HepG2 (cell line): Measurements from ENCODE around the gene BSG. TPM values are rescaled to one million over a fixed set of nuclear protein-coding genes. Genes with fewer than 3 reads are reported as not detected.
A peak's percentile ranks its signal among the peaks of the same experiment; 100 is the strongest.

Source experiments
- AHDC1 ChIP-seq: sonication (generic); formaldehyde crosslinking; IDR thresholded peaks from 2 replicates; pipeline ENCODE4 v1.5.1; 2020; ENCODE audit warnings: mild to moderate bottlenecking, missing genetic modification reagents, borderline replicate concordance
- CREM ChIP-seq, 2 experiments: sonication (generic) in 1 of 2; formaldehyde crosslinking in 1 of 2; IDR thresholded peaks; 2 replicates each; pipeline versions ENCODE4 v1.4.0 to v1.6.1; 2016 to 2020; ENCODE audit warnings: antibody characterized with exemption in 1 of 2, mild to moderate bottlenecking in 1 of 2, missing genetic modification reagents in 1 of 2
- KDM1A ChIP-seq: IDR thresholded peaks from 2 replicates; pipeline ENCODE4 v1.6.1; 2016; ENCODE audit warnings: missing compliant biosample characterization
- KDM3A ChIP-seq: IDR thresholded peaks from 2 replicates; pipeline ENCODE4 v1.6.1; 2018; ENCODE audit warnings: low read depth, missing compliant biosample characterization
- MZF1 ChIP-seq: sonication (generic); formaldehyde crosslinking; IDR thresholded peaks from 2 replicates; pipeline ENCODE4 v1.8.1; 2023; ENCODE audit warnings: mild to moderate bottlenecking, missing genetic modification reagents, borderline replicate concordance
- PHF5A ChIP-seq: IDR thresholded peaks from one replicate; pipeline ENCODE4 v1.6.1; 2018; ENCODE audit warnings: low read depth, missing genetic modification reagents; ENCODE audit not compliant: unreplicated experiment
- TAF1 ChIP-seq: sonication (generic); formaldehyde crosslinking; IDR thresholded peaks from 2 replicates; pipeline ENCODE4 v1.4.0; 2020; ENCODE audit warnings: missing genetic modification reagents
- ZNF44 ChIP-seq: sonication (generic); formaldehyde crosslinking; IDR thresholded peaks from 2 replicates; pipeline ENCODE4 v1.5.1; 2020; ENCODE audit warnings: mild to moderate bottlenecking, missing genetic modification reagents
- ZNF510 ChIP-seq: sonication (generic); formaldehyde crosslinking; IDR thresholded peaks from 2 replicates; pipeline ENCODE4 v1.4.0; 2020; ENCODE audit warnings: low read depth, mild to moderate bottlenecking, missing genetic modification reagents
- ZNF557 ChIP-seq: sonication (generic); formaldehyde crosslinking; IDR thresholded peaks from 2 replicates; pipeline ENCODE4 v1.4.0; 2020; ENCODE audit warnings: missing genetic modification reagents
- ZNF569 ChIP-seq: sonication (generic); formaldehyde crosslinking; IDR thresholded peaks from 2 replicates; pipeline ENCODE4 v1.5.0; 2020; ENCODE audit warnings: mild to moderate bottlenecking, missing genetic modification reagents, moderate library complexity, borderline replicate concordance
- ZNF773 ChIP-seq: sonication (generic); formaldehyde crosslinking; IDR thresholded peaks from 2 replicates; pipeline ENCODE4 v1.4.0; 2020; ENCODE audit warnings: missing genetic modification reagents, borderline replicate concordance
- polyA plus RNA-seq, 8 experiments: library from polyadenylated mRNA; depleted of rRNA in 3 of 8; stranded (reverse) in 7 of 8; unstranded in 1 of 8; fragments of >200 nt; fragmentation: Illumina TruSeq in 4 of 8; extraction: Trizol in 4 of 8; gene quantifications; 2 replicates each; pipeline versions ENCODE4 v1.2.1 to v1.2.3, GENCODE V29; 2011 to 2016; ENCODE audit warnings: low read depth in 4 of 8, missing spikeins in 1 of 8, mixed read lengths in 1 of 8; ENCODE audit not compliant: insufficient read depth in 1 of 8
- total RNA-seq, 5 experiments: library from RNA; depleted of rRNA; stranded (reverse); fragments of >200 nt; fragmentation: Illumina TruSeq; extraction: Trizol; gene quantifications; 2 replicates each; pipeline ENCODE4 v1.2.3, GENCODE V29; 2016; ENCODE audit warnings: low read depth in 1 of 5
- TF ChIP-seq, protein P1 (sequence below): IDR thresholded peaks from 2 replicates; pipeline ENCODE4 v1.6.1; 2016; ENCODE audit warnings: control low read depth
- TF ChIP-seq, protein P2 (sequence below): sonication (generic); formaldehyde crosslinking; IDR thresholded peaks from 2 replicates; pipeline ENCODE4 v1.4.0; 2020; ENCODE audit warnings: missing genetic modification reagents
- TF ChIP-seq, protein P3 (sequence below): sonication (generic); formaldehyde crosslinking; IDR thresholded peaks from 2 replicates; pipeline ENCODE4 v1.4.0; 2020; ENCODE audit warnings: mild to moderate bottlenecking, missing genetic modification reagents

BSG gene
- total and polyA plus RNA-seq, 2 of the 13 experiments (the other 11 are each of a cell fraction or from before 2014, with no cell fraction given) = 309 to 754 TPM

DNA sequence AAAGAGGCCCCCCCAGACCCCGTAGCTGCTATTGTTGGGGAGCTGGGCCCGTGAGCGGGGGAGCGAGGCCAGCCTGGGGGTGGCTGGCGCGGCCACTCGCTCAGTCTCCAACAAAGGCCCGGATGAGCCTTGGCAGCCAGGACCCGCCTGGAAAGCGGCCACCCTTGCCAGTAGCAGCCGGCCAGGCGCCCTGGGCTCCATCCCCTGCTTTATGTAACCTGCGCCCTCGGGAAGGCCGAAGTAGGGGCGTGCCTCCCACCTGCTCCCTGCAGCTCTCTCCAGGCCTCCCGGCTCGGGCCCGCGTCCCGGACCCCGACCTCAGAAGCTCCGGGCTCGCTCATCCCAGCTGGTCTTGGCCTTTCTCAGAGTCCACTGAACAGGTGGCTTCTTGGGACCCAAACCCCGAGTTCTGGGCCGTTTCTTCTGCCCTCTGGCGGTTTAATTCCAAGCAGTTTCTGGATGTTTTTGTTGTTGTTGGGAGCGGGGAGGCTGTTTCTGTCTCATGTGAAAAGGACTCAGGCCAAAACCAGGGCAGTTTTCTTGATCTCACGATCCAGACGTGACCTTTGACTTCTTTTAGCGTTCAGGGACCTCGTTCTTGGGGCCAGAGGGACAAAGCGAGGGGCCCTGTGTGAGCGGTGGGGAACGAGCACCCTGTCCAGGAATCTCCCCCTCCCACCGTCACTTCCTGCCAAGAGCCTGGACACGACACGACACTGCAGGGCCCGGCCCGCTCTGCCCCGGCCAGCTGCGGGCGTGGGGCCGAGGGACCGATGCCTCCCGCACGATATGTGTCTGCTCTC is 39.6 kb upstream of the BSG start (continued):
- TF ChIP-seq, protein P1, sequence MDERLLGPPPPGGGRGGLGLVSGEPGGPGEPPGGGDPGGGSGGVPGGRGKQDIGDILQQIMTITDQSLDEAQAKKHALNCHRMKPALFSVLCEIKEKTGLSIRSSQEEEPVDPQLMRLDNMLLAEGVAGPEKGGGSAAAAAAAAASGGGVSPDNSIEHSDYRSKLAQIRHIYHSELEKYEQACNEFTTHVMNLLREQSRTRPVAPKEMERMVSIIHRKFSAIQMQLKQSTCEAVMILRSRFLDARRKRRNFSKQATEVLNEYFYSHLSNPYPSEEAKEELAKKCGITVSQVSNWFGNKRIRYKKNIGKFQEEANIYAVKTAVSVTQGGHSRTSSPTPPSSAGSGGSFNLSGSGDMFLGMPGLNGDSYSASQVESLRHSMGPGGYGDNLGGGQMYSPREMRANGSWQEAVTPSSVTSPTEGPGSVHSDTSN (CRISPR knock-in tag) = no peak
- TF ChIP-seq AHDC1 (no peak), KDM1A (CRISPR knock-in tag) (no peak), MZF1 (CRISPR knock-in tag) (no peak), PHF5A (CRISPR knock-in tag) (no peak), ZNF773 (CRISPR knock-in tag) (no peak), TAF1 (CRISPR knock-in tag) (peak; percentile 38; the same call in 1 of the 2 replicates), ZNF557 (CRISPR knock-in tag) (no peak), ZNF569 (CRISPR knock-in tag) (no peak), ZNF44 (CRISPR knock-in tag) (no peak), CREM (IDR thresholded peaks at IDR 0.05) (peak; percentile 70), CREM (CRISPR knock-in tag; IDR thresholded peaks at IDR 0.05) (no peak), KDM3A (no peak), ZNF510 (CRISPR knock-in tag) (peak; percentile 19; the same call in 1 of the 2 replicates)
- TF ChIP-seq, protein P2, sequence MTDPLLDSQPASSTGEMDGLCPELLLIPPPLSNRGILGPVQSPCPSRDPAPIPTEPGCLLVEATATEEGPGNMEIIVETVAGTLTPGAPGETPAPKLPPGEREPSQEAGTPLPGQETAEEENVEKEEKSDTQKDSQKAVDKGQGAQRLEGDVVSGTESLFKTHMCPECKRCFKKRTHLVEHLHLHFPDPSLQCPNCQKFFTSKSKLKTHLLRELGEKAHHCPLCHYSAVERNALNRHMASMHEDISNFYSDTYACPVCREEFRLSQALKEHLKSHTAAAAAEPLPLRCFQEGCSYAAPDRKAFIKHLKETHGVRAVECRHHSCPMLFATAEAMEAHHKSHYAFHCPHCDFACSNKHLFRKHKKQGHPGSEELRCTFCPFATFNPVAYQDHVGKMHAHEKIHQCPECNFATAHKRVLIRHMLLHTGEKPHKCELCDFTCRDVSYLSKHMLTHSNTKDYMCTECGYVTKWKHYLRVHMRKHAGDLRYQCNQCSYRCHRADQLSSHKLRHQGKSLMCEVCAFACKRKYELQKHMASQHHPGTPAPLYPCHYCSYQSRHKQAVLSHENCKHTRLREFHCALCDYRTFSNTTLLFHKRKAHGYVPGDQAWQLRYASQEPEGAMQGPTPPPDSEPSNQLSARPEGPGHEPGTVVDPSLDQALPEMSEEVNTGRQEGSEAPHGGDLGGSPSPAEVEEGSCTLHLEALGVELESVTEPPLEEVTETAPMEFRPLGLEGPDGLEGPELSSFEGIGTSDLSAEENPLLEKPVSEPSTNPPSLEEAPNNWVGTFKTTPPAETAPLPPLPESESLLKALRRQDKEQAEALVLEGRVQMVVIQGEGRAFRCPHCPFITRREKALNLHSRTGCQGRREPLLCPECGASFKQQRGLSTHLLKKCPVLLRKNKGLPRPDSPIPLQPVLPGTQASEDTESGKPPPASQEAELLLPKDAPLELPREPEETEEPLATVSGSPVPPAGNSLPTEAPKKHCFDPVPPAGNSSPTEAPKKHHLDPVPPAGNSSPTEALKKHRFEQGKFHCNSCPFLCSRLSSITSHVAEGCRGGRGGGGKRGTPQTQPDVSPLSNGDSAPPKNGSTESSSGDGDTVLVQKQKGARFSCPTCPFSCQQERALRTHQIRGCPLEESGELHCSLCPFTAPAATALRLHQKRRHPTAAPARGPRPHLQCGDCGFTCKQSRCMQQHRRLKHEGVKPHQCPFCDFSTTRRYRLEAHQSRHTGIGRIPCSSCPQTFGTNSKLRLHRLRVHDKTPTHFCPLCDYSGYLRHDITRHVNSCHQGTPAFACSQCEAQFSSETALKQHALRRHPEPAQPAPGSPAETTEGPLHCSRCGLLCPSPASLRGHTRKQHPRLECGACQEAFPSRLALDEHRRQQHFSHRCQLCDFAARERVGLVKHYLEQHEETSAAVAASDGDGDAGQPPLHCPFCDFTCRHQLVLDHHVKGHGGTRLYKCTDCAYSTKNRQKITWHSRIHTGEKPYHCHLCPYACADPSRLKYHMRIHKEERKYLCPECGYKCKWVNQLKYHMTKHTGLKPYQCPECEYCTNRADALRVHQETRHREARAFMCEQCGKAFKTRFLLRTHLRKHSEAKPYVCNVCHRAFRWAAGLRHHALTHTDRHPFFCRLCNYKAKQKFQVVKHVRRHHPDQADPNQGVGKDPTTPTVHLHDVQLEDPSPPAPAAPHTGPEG (CRISPR knock-in tag) = no peak
- TF ChIP-seq, protein P3, sequence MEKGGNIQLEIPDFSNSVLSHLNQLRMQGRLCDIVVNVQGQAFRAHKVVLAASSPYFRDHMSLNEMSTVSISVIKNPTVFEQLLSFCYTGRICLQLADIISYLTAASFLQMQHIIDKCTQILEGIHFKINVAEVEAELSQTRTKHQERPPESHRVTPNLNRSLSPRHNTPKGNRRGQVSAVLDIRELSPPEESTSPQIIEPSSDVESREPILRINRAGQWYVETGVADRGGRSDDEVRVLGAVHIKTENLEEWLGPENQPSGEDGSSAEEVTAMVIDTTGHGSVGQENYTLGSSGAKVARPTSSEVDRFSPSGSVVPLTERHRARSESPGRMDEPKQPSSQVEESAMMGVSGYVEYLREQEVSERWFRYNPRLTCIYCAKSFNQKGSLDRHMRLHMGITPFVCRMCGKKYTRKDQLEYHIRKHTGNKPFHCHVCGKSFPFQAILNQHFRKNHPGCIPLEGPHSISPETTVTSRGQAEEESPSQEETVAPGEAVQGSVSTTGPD = no peak
